ENCODE results near the gene HLCS. TPM values are rescaled to one million over a fixed set of nuclear protein-coding genes. Genes with fewer than 3 reads are reported as not detected.

The HLCS gene
- total and polyA plus RNA-seq, 2 experiments from 2014 or later: 12.4 to 20.1 TPM

- Histone ChIP-seq H3K9me3 (ENCODE audit: low read depth) (no peaks in the 10 kb centered on the region), H3K27me3 (peaks cover 100% of the 10 kb centered on the region), H3K27ac (no peak overlapping the region), H3K4me1 (ENCODE audit: low read depth) (peaks cover 8% of the 10 kb centered on the region), H3K4me3 (no peak overlapping the region), H3K36me3 (no peaks in the 10 kb centered on the region)
- no peak for DNase-seq (ENCODE audit: low read depth in 1 of 2, low spot score in 1 of 2)
- no peak for TF ChIP-seq CTCF (IDR thresholded peaks at IDR 0.05; ENCODE audit: low read depth, low read length)
These were observed 262.1 kb downstream of the HLCS start for GRCh38 chr21:36704281-36704957.

DNA sequence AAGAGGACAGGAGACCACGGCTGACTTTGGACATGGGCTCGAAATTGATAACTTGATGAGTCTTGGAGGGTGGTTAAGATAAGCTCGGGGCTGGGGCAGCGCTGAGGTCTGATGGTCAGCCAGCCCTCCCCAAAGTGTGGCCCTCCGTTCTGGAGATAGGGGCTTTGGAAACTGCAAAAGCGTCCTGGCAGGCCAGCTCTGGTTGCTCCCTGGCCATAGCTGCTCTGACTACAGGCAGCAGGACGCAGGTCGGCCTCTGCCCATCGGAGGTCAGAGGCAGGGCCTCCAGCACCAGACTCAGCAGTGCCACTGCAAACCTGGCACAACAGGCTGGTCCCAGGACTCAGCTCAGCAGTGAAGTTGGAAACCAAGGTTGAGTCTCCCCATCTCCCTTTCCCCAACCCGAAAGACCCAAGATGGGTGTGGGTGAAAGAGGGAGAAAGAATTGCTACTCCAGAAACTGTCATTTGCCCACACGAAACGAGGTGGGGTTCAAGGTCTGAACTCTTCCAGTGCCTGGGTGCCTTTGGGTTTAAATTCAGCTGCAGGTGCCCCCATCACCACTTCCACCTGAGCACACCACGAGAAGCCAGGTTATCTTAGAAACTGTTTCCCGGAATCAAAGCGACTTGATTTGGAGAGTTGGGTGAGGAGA is 262.7 kb downstream of the HLCS start:
- Histone ChIP-seq H3K36me3 (no peaks in the 10 kb centered on the region), H3K4me3 (no peak overlapping the region), H3K27me3 (peaks cover 100% of the 10 kb centered on the region), H3K9me3 (ENCODE audit: low read depth) (no peaks in the 10 kb centered on the region), H3K4me1 (ENCODE audit: low read depth) (peaks cover 8% of the 10 kb centered on the region), H3K27ac (no peak overlapping the region)
- DNase-seq (ENCODE audit: low read depth in 1 of 2, low spot score in 1 of 2): no peak
- TF ChIP-seq CTCF (IDR thresholded peaks at IDR 0.05; ENCODE audit: low read depth, low read length): no peak

DNA sequence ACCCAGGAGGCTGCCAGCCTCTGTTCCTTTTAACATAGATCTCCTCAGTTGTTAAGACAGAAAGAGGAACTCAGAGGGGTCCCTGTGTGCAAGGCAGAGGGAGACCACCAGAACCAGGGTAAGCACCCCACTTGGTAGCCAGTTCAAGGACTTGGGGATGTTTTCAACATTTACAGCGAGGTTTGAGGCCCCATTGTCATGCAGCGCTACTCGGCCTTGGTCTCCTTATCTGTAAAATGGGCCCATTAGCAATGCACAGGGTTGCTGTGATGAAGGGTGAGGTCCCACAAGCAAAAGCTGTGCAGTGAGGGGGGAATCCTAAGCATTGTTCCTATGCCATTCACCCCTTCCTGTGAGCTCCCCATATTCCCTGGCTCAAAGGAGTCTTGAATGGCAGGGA is 263.3 kb downstream of the HLCS start:
- H3K4me3 ChIP-seq: no peak overlapping the region
- no peaks in the 10 kb centered on the region for H3K36me3 ChIP-seq
- peaks cover 100% of the 10 kb centered on the region for H3K27me3 ChIP-seq
- no peak for TF ChIP-seq CTCF (IDR thresholded peaks at IDR 0.05; ENCODE audit: low read depth, low read length)
- DNase-seq (ENCODE audit: low read depth in 1 of 2, low spot score in 1 of 2): no peak
- H3K4me1 ChIP-seq (ENCODE audit: low read depth): peaks cover 14% of the 10 kb centered on the region
- H3K27ac ChIP-seq: no peak overlapping the region
- H3K9me3 ChIP-seq (ENCODE audit: low read depth): no peaks in the 10 kb centered on the region

DNA sequence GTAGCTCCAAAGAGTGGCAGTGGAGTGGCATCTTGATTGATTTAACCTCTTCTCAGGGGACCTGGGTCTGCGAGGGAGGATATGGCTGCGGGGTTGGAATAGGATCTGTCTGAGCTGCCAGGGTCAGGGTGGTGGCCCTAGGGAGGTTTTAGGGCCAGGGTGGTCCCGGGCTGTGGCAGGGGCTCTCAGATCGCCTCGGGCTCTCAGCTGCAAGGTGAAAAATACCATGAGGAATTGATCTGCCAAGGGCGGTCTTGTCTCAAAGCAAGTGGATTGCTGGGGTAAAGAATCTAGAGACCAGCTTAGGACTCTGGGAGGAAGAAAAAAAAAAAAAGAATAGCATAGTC is 263.9 kb downstream of the HLCS start:
- Histone ChIP-seq H3K4me3 (no peak overlapping the region), H3K36me3 (no peaks in the 10 kb centered on the region), H3K9me3 (ENCODE audit: low read depth) (no peaks in the 10 kb centered on the region), H3K4me1 (ENCODE audit: low read depth) (peaks cover 16% of the 10 kb centered on the region), H3K27me3 (peaks cover 100% of the 10 kb centered on the region), H3K27ac (no peak overlapping the region)
- no peak for DNase-seq (ENCODE audit: low read depth in 1 of 2, low spot score in 1 of 2)
- no peak for TF ChIP-seq CTCF (IDR thresholded peaks at IDR 0.05; ENCODE audit: low read depth, low read length)

DNA sequence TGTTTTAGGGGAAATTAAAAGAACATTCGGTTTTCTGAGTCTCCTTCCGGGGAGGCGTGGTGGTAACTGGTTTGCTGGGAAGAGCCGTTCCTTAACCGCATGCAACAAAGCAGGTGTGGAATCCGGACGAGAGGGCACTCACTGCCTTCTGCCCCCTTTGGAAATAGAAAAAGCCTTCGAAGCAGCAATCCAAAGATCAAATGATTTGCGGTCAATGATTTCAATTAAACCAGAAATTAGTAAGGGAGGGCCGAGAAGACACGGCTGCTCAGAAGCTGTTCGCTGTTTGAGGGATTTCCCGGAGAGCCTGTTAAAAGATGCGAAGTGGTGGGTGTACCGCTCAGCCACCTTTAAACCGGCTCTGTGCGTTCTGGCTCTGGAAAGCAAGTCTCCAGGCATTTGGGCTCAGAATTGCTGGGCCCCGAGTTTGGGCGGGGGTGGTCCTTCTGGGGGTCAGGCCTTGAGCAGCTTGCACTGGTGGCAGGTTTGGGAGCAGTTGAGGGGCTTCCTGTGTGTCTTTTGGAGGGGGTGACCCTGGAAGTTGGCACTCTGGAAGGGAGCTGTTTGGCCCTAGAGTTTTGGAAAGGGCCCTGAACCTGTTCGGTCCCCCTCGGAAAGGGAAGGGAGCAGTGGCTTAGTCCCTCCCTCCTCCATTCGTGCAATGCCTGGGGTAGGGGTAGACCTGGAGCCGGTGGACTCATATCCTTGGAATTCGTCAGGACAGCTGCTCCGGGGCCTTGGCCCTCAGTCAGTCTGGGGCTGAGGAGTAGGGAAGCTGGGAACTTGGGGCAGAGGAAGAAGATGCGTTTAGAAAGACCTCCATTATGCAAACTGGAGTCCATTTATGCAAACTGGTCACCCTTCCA is 264.5 kb downstream of the HLCS start:
- Histone ChIP-seq H3K36me3 (no peaks in the 10 kb centered on the region), H3K9me3 (ENCODE audit: low read depth) (no peaks in the 10 kb centered on the region), H3K27ac (no peak overlapping the region), H3K4me1 (ENCODE audit: low read depth) (peaks cover 16% of the 10 kb centered on the region), H3K4me3 (no peak overlapping the region), H3K27me3 (peaks cover 100% of the 10 kb centered on the region)
- DNase-seq (ENCODE audit: low read depth in 1 of 2, low spot score in 1 of 2): no peak
- TF ChIP-seq CTCF (IDR thresholded peaks at IDR 0.05; ENCODE audit: low read depth, low read length): no peak
